GM21390 (cell line): ENCODE measurements around the gene DIP2C.
"Not testable (repeated sequence)": the region's sequence is repeated elsewhere in the genome, so short reads cannot be mapped to it uniquely, and the experiment has no call there.

Experiments
- ATAC-seq: cut with Tn5 transposase; IDR thresholded peaks from one replicate; pipeline ENCODE4 v1.9.1; 2021; ENCODE audit not compliant: unreplicated experiment

The DIP2C gene

GRCh38 chr10:266974-267425 is 422.5 kb downstream of the DIP2C start:
- no peak for ATAC-seq

GRCh38 chr10:265816-266588 is 423.5 kb downstream of the DIP2C start:
- not testable (repeated sequence) for ATAC-seq

- ATAC-seq: not testable (repeated sequence)
These were observed 424.4 kb downstream of the DIP2C start for GRCh38 chr10:265074-265440.

GRCh38 chr10:264160-265073 is 425.1 kb downstream of the DIP2C start:
- not testable (repeated sequence) for ATAC-seq

- no peak for ATAC-seq
These were observed 428.5 kb downstream of the DIP2C start for GRCh38 chr10:260819-261429.

GRCh38 chr10:251982-252582 is 437.4 kb downstream of the DIP2C start:
- ATAC-seq: no peak

- ATAC-seq: no peak
These were observed 441.2 kb downstream of the DIP2C start for GRCh38 chr10:248307-248706.

GRCh38 chr10:247480-247879 is 442.0 kb downstream of the DIP2C start:
- ATAC-seq: no peak

GRCh38 chr10:246431-246830 is 443.0 kb downstream of the DIP2C start:
- ATAC-seq: no peak

GRCh38 chr10:244227-244626 is 445.2 kb downstream of the DIP2C start:
- ATAC-seq: no peak

- no peak for ATAC-seq
These were observed 447.4 kb downstream of the DIP2C start for GRCh38 chr10:241966-242643.

- no peak for ATAC-seq
These were observed 448.0 kb downstream of the DIP2C start for GRCh38 chr10:241451-241850.

GRCh38 chr10:239109-239508 is 450.4 kb downstream of the DIP2C start:
- no peak for ATAC-seq

- no peak for ATAC-seq
These were observed 453.6 kb downstream of the DIP2C start for GRCh38 chr10:235915-236314.

- no peak for ATAC-seq
These were observed 454.6 kb downstream of the DIP2C start for GRCh38 chr10:234708-235406.

GRCh38 chr10:232878-233277 is 456.6 kb downstream of the DIP2C start:
- ATAC-seq: no peak

GRCh38 chr10:232061-232460 is 457.4 kb downstream of the DIP2C start:
- ATAC-seq: no peak

- no peak for ATAC-seq
These were observed 458.7 kb downstream of the DIP2C start for GRCh38 chr10:230758-231157.

- ATAC-seq: no peak
These were observed 461.1 kb downstream of the DIP2C start for GRCh38 chr10:228366-228765.

- ATAC-seq: no peak
These were observed 462.5 kb downstream of the DIP2C start for GRCh38 chr10:227014-227413.
